Kidney (tissue), 14 donors: ENCODE results near the gene C2orf68. TPM values are rescaled to one million over a fixed set of nuclear protein-coding genes. Genes with fewer than 3 reads are reported as not detected.

Source experiments
- DNase-seq, 5 donors: peaks; one replicate each; pipeline ENCODE4 v3.0.0-alpha.2; 2013 to 2020
- FAIRE-seq: peaks from 2 replicates; lab custom pipeline; 2012; peaks lifted over from hg19 to GRCh38; lab: Jason Lieb, UNC
- H3K27ac ChIP-seq, 2 donors: one replicate each; pipeline ENCODE4 v1.7.0; 2013; ENCODE audit warnings: low read depth in 2 of 2, low read length in 2 of 2, inconsistent platforms in 1 of 2
- H3K27me3 ChIP-seq: one replicate; pipeline ENCODE4 v1.7.1; 2013; ENCODE audit warnings: low read length, inconsistent platforms; ENCODE audit not compliant: control insufficient read depth, insufficient read depth
- H3K36me3 ChIP-seq, 3 donors: one replicate each; pipeline versions ENCODE4 v1.7.0 to v1.7.1; 2013; ENCODE audit warnings: low read length in 3 of 3, control low read depth in 1 of 3, inconsistent platforms in 1 of 3; ENCODE audit not compliant: insufficient read depth in 3 of 3, control insufficient read depth in 2 of 3
- H3K4me1 ChIP-seq, 3 donors: one replicate each; pipeline versions ENCODE4 v1.7.0 to v1.7.1; 2013; ENCODE audit warnings: low read length in 3 of 3, inconsistent platforms in 1 of 3, low read depth in 1 of 3; ENCODE audit not compliant: control insufficient read depth in 2 of 3, insufficient read depth in 2 of 3
- H3K4me3 ChIP-seq, 3 donors: one replicate each; pipeline versions ENCODE4 v1.7.0 to v1.8.1; 2013; ENCODE audit warnings: low read length in 3 of 3, control low read depth in 1 of 3, inconsistent platforms in 1 of 3
- H3K9ac ChIP-seq, 3 donors: one replicate each; pipeline versions ENCODE4 v1.7.0 to v1.7.1; 2013; ENCODE audit warnings: low read length in 3 of 3, control low read depth in 1 of 3, inconsistent platforms in 1 of 3
- H3K9me3 ChIP-seq, 3 donors: one replicate each; pipeline versions ENCODE4 v1.7.0 to v1.7.1; 2013; ENCODE audit warnings: low read length in 3 of 3, control low read depth in 1 of 3, inconsistent platforms in 1 of 3; ENCODE audit not compliant: control insufficient read depth in 2 of 3, insufficient read depth in 1 of 3
- CTCF ChIP-seq: IDR thresholded peaks from 3 replicates; pipeline ENCODE4 v1.5.1; 2012; ENCODE audit warnings: mild to moderate bottlenecking, moderate library complexity, borderline replicate concordance; ENCODE audit not compliant: insufficient read depth; ENCODE audit errors: extremely low read depth
- intact Hi-C: fragments of 100-400 bp; cut with DNase I; formaldehyde crosslinking; loops from one replicate; pipeline ENCODE4 v1.11.1; 2022
- polyA plus RNA-seq: library from polyadenylated mRNA; stranded (reverse); fragments of 350-450 nt; fragmentation: Illumina TruSeq; extraction: RNeasy Lipid Tissue Mini Kit (QIAGEN cat#74804); gene quantifications from one replicate; pipeline ENCODE4 v1.2.3, GENCODE V29; 2014; ENCODE audit warnings: low read depth, low replicate concordance; ENCODE audit not compliant: insufficient read depth
- total RNA-seq: library from RNA; stranded (reverse); fragmentation: NEBNext Ultra II Directional; extraction: Animal tissue kit (Norgen Biotek cat#: 25700); gene quantifications from one replicate; pipeline ENCODE4 v1.2.1, GENCODE V29; 2021
- donor health status: control.
- donor health status: control.
- donor health status: control.
- donor health status: control.
- donor health status: control.
- donor health status: DM: yes; HTN: yes; CAD: no.
- donor health status: Normal renal cell carcinoma (clear cell type).

The C2orf68 gene
- total and polyA plus RNA-seq, 2 donors from 2014 or later = 34.5 to 37.6 TPM

GRCh38 chr2:85648619-85649018, 36.8 kb upstream of the C2orf68 start:
- H3K9ac ChIP-seq = no peak overlapping the region
- intact Hi-C loops = no loop called here
- H3K36me3 ChIP-seq = peaks cover 12 to 45% (median 13%) of the 10 kb centered on the region in 3 donors
- DNase-seq = peak in 1 of 5 donors; percentile 29
- H3K27me3 ChIP-seq = no peaks in the 10 kb centered on the region
- H3K9me3 ChIP-seq = no peaks in the 10 kb centered on the region
- H3K4me1 ChIP-seq = peaks cover 0 to 8% (median 0%) of the 10 kb centered on the region in 3 donors
- no peak overlapping the region for H3K4me3 ChIP-seq
- TF ChIP-seq CTCF = peak; percentile 36
- H3K27ac ChIP-seq = no peak overlapping the region
- no peak for FAIRE-seq

- Histone ChIP-seq H3K27ac (no peak overlapping the region), H3K36me3 (peaks cover 11 to 45% (median 12%) of the 10 kb centered on the region in 3 donors), H3K4me3 (no peak overlapping the region), H3K9ac (no peak overlapping the region), H3K4me1 (peaks cover 0 to 8% (median 0%) of the 10 kb centered on the region in 3 donors), H3K27me3 (no peaks in the 10 kb centered on the region), H3K9me3 (no peaks in the 10 kb centered on the region)
- TF ChIP-seq CTCF = no peak
- DNase-seq (no peak), FAIRE-seq (no peak)
- intact Hi-C loops = no loop called here
Measured at GRCh38 chr2:85647823-85648526, 36.1 kb upstream of the C2orf68 start.

- intact Hi-C loops = no loop called here
- Histone ChIP-seq H3K27me3 (no peaks in the 10 kb centered on the region), H3K27ac (no peak overlapping the region), H3K4me3 (no peak overlapping the region), H3K9me3 (no peaks in the 10 kb centered on the region), H3K9ac (no peak overlapping the region), H3K36me3 (peaks cover 16 to 49% (median 19%) of the 10 kb centered on the region in 3 donors), H3K4me1 (no peaks in the 10 kb centered on the region)
- FAIRE-seq = no peak
- DNase-seq = no peak
- TF ChIP-seq CTCF = no peak
Measured at GRCh38 chr2:85646166-85646565, 34.3 kb upstream of the C2orf68 start.
